Ramos (cell line): ENCODE results near the gene MTA3.

Experiments
- in situ Hi-C: fragments of 300-500 bp; cut with MboI; formaldehyde crosslinking; loops from one replicate; pipeline ENCODE4 v1.14.3; 2022; ENCODE audit warnings: low sequenced_read_pairs; ENCODE audit not compliant: unreplicated experiment

The MTA3 gene

DNA sequence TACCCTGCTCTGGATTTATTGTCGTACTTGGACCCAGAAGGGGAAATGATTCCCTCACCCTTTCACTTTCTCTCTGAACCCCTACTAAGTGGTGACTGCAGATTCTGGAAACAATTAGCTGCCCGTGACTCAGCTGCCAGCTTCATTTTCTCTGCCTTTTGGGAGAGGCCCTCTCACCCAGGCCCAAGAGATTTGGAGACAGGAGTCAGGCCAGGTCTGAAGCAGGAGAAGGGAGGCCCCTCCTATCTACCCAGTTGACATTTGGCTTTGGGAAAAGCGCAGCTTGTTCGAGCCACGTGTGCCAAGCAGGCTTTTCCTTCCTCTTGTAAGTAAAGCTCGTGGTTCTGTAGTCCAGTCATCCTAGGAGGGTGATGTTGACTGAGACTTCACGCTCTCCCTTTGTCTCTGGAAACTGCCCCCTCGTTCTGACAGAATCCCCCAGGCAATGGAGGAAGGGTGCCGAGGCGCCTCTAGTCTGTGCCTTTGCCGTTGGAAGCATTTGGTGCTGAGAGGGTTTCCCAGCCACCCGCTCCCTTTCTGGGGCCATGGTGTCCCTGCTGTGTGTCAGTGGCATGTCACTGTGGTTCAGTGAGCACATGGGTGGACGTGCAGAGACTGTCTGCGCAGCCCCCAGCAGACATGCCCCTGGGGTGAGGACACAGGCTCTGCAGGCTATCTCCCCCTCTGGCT lies 186.9 kb downstream of the MTA3 start:
- in situ Hi-C loops = no loop called here

GRCh38 chr2:42756150-42756775 lies 187.8 kb downstream of the MTA3 start:
- in situ Hi-C loops = no loop called here

GRCh38 chr2:42756966-42757513 lies 188.6 kb downstream of the MTA3 start:
- in situ Hi-C loops = no loop called here

DNA sequence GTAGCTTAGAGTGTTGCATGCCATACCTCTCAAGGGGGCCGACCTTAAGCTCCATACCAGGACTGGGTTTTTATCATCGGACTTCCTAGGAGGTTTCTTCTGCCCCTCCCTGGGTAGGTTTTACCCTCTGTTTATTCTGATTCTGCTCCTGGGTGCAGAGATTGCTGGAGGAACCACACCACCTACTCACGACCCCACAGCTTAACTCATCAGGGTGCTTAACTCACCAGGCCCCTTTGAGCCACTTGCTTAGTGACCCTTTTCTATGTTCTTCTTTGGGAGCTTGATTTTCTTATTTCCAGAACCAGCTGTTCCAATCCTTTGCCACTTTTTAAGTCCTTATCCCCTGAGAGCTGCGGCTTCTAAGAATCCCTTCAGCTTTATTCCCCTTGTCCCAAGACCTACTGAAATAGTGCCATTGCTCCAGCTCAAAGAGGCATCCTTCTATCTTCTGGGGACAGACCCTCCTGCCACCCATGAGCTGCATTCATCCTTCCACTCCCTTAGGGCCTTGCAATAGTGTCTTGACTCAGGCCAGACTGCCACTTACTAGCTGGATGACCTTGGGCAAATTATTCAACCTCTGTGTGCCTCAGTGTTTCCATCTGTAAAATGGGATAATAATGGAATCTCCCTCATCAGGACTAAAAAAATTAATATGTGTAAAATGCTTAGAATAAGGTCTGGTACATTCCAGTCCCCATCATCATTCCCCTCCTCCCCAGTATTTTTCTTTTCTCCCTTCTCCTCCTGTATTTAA lies 189.7 kb downstream of the MTA3 start:
- in situ Hi-C loops = no loop called here

DNA sequence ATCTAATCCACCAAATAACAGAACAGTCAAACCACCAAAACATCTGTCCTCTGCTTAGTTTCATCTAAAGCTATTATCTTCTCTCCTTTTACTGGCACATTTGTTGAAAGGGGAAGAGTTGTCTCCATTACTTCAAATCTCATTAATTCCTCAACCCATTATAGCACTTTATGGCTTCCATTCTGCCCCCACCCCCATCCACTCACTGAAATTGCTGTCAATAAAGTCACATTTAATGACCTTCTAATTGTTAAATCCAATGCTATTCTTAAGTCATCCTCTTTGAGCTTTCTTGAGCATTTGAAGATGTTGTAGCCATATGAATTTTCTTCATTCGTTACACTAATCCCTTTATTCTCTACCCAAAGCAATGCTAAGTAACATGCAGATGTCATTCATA lies 190.3 kb downstream of the MTA3 start:
- in situ Hi-C loops = no loop called here

- in situ Hi-C loops = no loop called here
Observed at GRCh38 chr2:42761554-42761953, 193.1 kb downstream of the MTA3 start.

GRCh38 chr2:42762155-42762554 lies 193.7 kb downstream of the MTA3 start:
- in situ Hi-C loops = no loop called here

- in situ Hi-C loops = no loop called here
Observed at GRCh38 chr2:42762823-42763804, 194.7 kb downstream of the MTA3 start.

DNA sequence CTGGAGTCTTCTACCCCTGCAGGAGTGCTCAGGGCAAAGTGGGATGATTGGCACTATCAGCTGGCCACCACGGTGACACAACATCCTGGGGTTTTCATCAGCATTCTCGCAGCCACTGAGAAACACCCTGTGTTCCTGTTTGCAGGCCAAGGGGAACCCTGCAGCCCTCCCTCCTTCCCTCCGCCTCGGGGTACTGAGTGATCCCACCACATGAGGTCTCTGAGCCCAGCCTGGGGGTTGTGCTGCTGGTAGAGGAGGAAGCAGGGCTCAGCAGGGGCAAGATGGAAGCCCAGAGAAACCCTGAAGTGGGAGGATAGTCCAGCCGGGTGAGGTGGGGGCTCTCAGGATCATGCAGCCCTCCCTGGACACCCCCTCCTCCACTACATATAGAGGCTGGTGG lies 195.7 kb downstream of the MTA3 start, which contains the start of gene OXER1:
Gene OXER1 (minus strand): TSS at position 40 of the 400 bp plus-strand sequence. CDS start 73 bp downstream, outside the sequence.
- in situ Hi-C loops = no loop called here

GRCh38 chr2:42764901-42765300 lies 196.5 kb downstream of the MTA3 start:
- in situ Hi-C loops = no loop called here

- in situ Hi-C loops = no loop called here
Observed at GRCh38 chr2:42765686-42766085, 197.3 kb downstream of the MTA3 start.

GRCh38 chr2:42767080-42767898 lies 198.9 kb downstream of the MTA3 start:
- in situ Hi-C loops = no loop called here

GRCh38 chr2:42767899-42768705 lies 199.7 kb downstream of the MTA3 start:
- in situ Hi-C loops = no loop called here

GRCh38 chr2:42768706-42769256 lies 200.3 kb downstream of the MTA3 start:
- in situ Hi-C loops = no loop called here

DNA sequence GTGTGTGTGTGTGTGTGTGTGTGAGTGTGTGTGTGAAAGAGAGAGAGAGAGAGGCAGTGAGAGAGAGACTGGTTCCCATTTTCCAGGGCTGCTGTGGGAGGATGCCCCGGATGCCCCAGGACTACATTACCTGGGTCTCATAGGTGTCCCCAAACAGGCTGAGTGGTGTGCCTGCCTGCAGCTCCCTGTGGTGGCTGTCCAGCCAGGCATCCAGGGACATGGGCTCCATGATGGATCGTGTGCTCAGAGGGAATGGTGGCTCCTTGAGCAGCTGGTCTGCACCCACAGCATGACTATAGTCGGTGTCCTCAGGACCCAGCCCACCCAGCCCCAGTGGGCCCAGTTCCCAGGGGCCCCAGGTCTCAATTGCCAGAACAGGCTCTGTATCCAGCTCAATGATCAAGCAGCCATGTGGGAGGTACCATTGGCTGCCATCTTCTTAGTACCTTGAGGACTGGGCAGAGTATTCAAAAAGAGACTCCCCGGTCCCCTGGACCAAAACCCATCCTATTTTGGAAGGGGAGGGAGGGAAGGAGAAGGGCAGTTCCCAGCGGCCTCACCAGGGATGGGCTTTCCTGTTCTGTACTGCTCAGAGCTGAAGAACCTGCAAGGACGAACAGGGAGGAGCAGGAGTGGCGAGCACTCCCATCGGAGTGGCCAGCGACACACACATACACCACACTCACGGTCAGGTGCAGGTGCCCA lies 201.3 kb downstream of the MTA3 start:
- in situ Hi-C loops = no loop called here

- in situ Hi-C loops = no loop called here
Observed at GRCh38 chr2:42770288-42771131, 202.1 kb downstream of the MTA3 start.
